ENCODE results near the gene CBX8. TPM values are rescaled to one million over a fixed set of nuclear protein-coding genes. Genes with fewer than 3 reads are reported as not detected.

The CBX8 gene
- total and polyA plus RNA-seq, 2 of the 13 experiments (the other 11 are each of a cell fraction or from before 2014, with no cell fraction given), result 0.34 to 12.6 TPM

DNA sequence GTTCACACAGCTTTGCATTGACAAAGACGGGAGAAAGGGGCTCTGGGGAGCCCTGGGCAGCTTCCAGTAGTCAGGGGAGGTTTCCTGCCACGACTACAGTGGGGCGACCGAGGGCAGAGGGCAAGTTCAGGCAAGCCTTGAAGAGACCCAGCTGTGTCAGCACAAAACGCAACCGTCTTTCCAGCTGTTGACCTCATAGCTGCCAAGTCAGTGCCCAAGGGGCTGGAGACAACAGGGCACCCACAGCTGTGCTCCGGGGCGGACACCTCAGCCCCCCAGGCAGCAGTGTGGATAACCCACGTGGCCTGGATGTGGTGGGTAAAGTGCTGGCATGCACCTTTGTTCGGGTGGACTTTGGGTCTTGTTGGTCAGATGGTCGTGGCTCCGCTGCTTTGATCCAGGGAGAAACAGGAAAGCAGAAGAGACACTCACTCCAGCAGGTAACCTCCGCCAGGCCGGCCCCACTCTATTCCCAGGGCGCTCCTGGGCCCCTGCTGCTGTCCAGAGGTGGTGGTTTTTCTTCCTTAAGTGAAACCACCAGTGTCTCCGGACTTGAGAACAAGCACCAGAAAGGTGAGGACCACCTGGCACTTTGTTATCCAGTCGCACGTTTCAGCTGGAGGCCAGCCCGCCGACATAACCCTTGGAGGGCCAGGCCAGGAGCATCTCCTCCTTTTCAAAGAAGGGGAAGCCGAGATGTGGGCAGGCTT, 36.5 kb downstream of the CBX8 start (continued):
- TF ChIP-seq ZNF235 (CRISPR knock-in tag; IDR thresholded peaks at IDR 0.05; ENCODE audit: borderline replicate concordance), result no peak
- TF ChIP-seq GATAD1 (CRISPR knock-in tag; IDR thresholded peaks at IDR 0.05), result peak; percentile 71; the same call in 1 of the 2 replicates
- no peak for TF ChIP-seq HNRNPLL (IDR thresholded peaks at IDR 0.05; ENCODE audit: low read depth, low read length, poor library complexity, severe bottlenecking)
- TF ChIP-seq, protein P1, sequence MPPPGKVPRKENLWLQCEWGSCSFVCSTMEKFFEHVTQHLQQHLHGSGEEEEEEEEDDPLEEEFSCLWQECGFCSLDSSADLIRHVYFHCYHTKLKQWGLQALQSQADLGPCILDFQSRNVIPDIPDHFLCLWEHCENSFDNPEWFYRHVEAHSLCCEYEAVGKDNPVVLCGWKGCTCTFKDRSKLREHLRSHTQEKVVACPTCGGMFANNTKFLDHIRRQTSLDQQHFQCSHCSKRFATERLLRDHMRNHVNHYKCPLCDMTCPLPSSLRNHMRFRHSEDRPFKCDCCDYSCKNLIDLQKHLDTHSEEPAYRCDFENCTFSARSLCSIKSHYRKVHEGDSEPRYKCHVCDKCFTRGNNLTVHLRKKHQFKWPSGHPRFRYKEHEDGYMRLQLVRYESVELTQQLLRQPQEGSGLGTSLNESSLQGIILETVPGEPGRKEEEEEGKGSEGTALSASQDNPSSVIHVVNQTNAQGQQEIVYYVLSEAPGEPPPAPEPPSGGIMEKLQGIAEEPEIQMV (CRISPR knock-in tag; IDR thresholded peaks at IDR 0.05; ENCODE audit: low read depth), result peak; percentile 86
- peak in 1 of 2 experiments; percentile 81; a peak in 2 of 4 replicates for TF ChIP-seq KLF16 (CRISPR knock-in tag; IDR thresholded peaks at IDR 0.05)
- TF ChIP-seq TP53 (CRISPR knock-in tag; conservative IDR thresholded peaks at IDR 0.05), result peak; percentile 96
- TF ChIP-seq, protein P2, sequence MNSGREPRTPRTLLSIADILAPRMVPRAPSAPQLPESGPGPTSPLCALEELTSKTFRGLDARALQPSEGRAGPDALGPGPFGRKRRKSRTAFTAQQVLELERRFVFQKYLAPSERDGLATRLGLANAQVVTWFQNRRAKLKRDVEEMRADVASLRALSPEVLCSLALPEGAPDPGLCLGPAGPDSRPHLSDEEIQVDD (CRISPR knock-in tag; IDR thresholded peaks at IDR 0.05; ENCODE audit: borderline replicate concordance), result peak; percentile 93; the same call in 1 of the 2 replicates
- no peak for TF ChIP-seq ATRX (CRISPR knock-in tag; IDR thresholded peaks at IDR 0.05; ENCODE audit: borderline replicate concordance)
- TF ChIP-seq ZNF205 (CRISPR knock-in tag; IDR thresholded peaks at IDR 0.05), result peak; percentile 86; the same call in 1 of the 2 replicates
- TF ChIP-seq SCMH1 (CRISPR knock-in tag; IDR thresholded peaks at IDR 0.05; ENCODE audit: borderline replicate concordance), result no peak
- no peak for TF ChIP-seq ZNF124 (CRISPR knock-in tag; IDR thresholded peaks at IDR 0.05)
- TF ChIP-seq ISX (CRISPR knock-in tag; conservative IDR thresholded peaks at IDR 0.05), result 0 out of 2 replicates have a peak, but pooled peaks have one; percentile 31
- TF ChIP-seq, protein P3, sequence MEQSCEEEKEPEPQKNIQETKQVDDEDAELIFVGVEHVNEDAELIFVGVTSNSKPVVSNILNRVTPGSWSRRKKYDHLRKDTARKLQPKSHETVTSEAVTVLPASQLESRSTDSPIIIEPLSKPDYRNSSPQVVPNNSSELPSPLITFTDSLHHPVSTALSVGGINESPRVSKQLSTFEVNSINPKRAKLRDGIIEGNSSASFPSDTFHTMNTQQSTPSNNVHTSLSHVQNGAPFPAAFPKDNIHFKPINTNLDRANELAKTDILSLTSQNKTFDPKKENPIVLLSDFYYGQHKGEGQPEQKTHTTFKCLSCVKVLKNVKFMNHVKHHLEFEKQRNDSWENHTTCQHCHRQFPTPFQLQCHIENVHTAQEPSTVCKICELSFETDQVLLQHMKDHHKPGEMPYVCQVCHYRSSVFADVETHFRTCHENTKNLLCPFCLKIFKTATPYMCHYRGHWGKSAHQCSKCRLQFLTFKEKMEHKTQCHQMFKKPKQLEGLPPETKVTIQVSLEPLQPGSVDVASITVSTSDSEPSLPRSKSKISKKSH (CRISPR knock-in tag; IDR thresholded peaks at IDR 0.05; ENCODE audit: borderline replicate concordance), result peak; percentile 87
- TF ChIP-seq, protein P4, sequence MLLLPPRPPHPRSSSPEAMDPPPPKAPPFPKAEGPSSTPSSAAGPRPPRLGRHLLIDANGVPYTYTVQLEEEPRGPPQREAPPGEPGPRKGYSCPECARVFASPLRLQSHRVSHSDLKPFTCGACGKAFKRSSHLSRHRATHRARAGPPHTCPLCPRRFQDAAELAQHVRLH (CRISPR knock-in tag; IDR thresholded peaks at IDR 0.05; ENCODE audit: borderline replicate concordance, low read depth), result peak; percentile 74; the same call in 1 of the 2 replicates
- no peak for TF ChIP-seq ZNF674 (CRISPR knock-in tag; IDR thresholded peaks at IDR 0.05; ENCODE audit: low read depth)
- peak; percentile 96 for TF ChIP-seq GATAD2A (CRISPR knock-in tag; IDR thresholded peaks at IDR 0.05)
- TF ChIP-seq, protein P5, sequence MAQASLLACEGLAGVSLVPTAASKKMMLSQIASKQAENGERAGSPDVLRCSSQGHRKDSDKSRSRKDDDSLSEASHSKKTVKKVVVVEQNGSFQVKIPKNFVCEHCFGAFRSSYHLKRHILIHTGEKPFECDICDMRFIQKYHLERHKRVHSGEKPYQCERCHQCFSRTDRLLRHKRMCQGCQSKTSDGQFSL (CRISPR knock-in tag; IDR thresholded peaks at IDR 0.05), result peak; percentile 52; the same call in 1 of the 2 replicates
- TF ChIP-seq ZNF558 (CRISPR knock-in tag; IDR thresholded peaks at IDR 0.05; ENCODE audit: borderline replicate concordance), result peak; percentile 91
- TF ChIP-seq ZNF3 (CRISPR knock-in tag; IDR thresholded peaks at IDR 0.05), result no peak
- peak; percentile 99 for TF ChIP-seq ZNF607 (CRISPR knock-in tag; IDR thresholded peaks at IDR 0.05; ENCODE audit: borderline replicate concordance)
- TF ChIP-seq, protein P6, sequence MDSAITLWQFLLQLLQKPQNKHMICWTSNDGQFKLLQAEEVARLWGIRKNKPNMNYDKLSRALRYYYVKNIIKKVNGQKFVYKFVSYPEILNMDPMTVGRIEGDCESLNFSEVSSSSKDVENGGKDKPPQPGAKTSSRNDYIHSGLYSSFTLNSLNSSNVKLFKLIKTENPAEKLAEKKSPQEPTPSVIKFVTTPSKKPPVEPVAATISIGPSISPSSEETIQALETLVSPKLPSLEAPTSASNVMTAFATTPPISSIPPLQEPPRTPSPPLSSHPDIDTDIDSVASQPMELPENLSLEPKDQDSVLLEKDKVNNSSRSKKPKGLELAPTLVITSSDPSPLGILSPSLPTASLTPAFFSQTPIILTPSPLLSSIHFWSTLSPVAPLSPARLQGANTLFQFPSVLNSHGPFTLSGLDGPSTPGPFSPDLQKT (CRISPR knock-in tag; IDR thresholded peaks at IDR 0.05; ENCODE audit: borderline replicate concordance), result no peak
- no peak for TF ChIP-seq NFIC (IDR thresholded peaks at IDR 0.05; ENCODE audit: low read length)
- TF ChIP-seq ZNF724P (CRISPR knock-in tag; IDR thresholded peaks at IDR 0.05; ENCODE audit: borderline replicate concordance), result peak; percentile 95
- TF ChIP-seq SIX4 (CRISPR knock-in tag; IDR thresholded peaks at IDR 0.05), result no peak
- peak; percentile 26; the same call in 1 of the 2 replicates for TF ChIP-seq ZSCAN20 (CRISPR knock-in tag; IDR thresholded peaks at IDR 0.05; ENCODE audit: borderline replicate concordance)

Data from HepG2 (cell line).